ENCODE measurements around the gene CCDC136. TPM values are rescaled to one million over a fixed set of nuclear protein-coding genes. Genes with fewer than 3 reads are reported as not detected.

CCDC136 gene
- total RNA-seq, 1 experiment from 2014 or later, result 1.1 TPM

- Histone ChIP-seq H3K27me3 (ENCODE audit: control insufficient read depth, insufficient read depth, low read length) (no peaks in the 10 kb centered on the region), H3K9me3 (ENCODE audit: control insufficient read depth, insufficient read depth, low read depth, low read length) (no peaks in the 10 kb centered on the region), H3K27ac (ENCODE audit: low read length) (no peak overlapping the region), H3K4me3 (ENCODE audit: low read depth in 2 of 2, low read length in 2 of 2) (no peak overlapping the region), H3K4me1 (ENCODE audit: control insufficient read depth, insufficient read depth, low read length) (no peaks in the 10 kb centered on the region), H3K36me3 (ENCODE audit: control insufficient read depth, insufficient read depth, low read length) (peaks cover 33% of the 10 kb centered on the region)
- TF ChIP-seq REST (IDR thresholded peaks at IDR 0.05; ENCODE audit: insufficient read depth in 1 of 2, low read depth in 2 of 2, low read length in 1 of 2) (no peak), CTCF (IDR thresholded peaks at IDR 0.05) (no peak)
- intact Hi-C loops (cut with micrococcal nuclease; ENCODE audit: unreplicated experiment), result no loop called here
- in situ Hi-C loops (cut with HindIII; ENCODE audit: low pct_unique_long_range_greater_than_20kb, low sequenced_read_pairs), result no loop called here
- ATAC-seq (no peak), DNase-seq (ENCODE audit: low read depth, low spot score) (no peak)
- POLR2A ChIA-PET, result no interaction called here
- CTCF ChIA-PET, result no interaction called here
- BruUV-seq (replicated peaks), result no TSS peak
These were observed 32.5 kb upstream of the CCDC136 start for GRCh38 chr7:128759242-128759641.

GRCh38 chr7:128763541-128763940 lies 28.2 kb upstream of the CCDC136 start:
- intact Hi-C loops (cut with micrococcal nuclease; ENCODE audit: unreplicated experiment) (no loop called here), in situ Hi-C loops (cut with HindIII; ENCODE audit: low pct_unique_long_range_greater_than_20kb, low sequenced_read_pairs) (no loop called here)
- Histone ChIP-seq H3K27ac (ENCODE audit: low read length) (no peak overlapping the region), H3K9me3 (ENCODE audit: control insufficient read depth, insufficient read depth, low read depth, low read length) (no peaks in the 10 kb centered on the region), H3K4me1 (ENCODE audit: control insufficient read depth, insufficient read depth, low read length) (no peaks in the 10 kb centered on the region), H3K36me3 (ENCODE audit: control insufficient read depth, insufficient read depth, low read length) (peaks cover 33% of the 10 kb centered on the region), H3K4me3 (ENCODE audit: low read depth in 2 of 2, low read length in 2 of 2) (no peak overlapping the region), H3K27me3 (ENCODE audit: control insufficient read depth, insufficient read depth, low read length) (no peaks in the 10 kb centered on the region)
- DNase-seq (ENCODE audit: low read depth, low spot score) (no peak), ATAC-seq (no peak)
- TF ChIP-seq TCF7L2 (IDR thresholded peaks at IDR 0.05; ENCODE audit: low read depth, low read length), result no peak
- TF ChIP-seq REST (IDR thresholded peaks at IDR 0.05; ENCODE audit: insufficient read depth in 1 of 2, low read depth in 2 of 2, low read length in 1 of 2), result no peak
- TF ChIP-seq POLR2AphosphoS5 (IDR thresholded peaks at IDR 0.05; ENCODE audit: low read depth, low read length), result no peak
- TF ChIP-seq SIN3A (IDR thresholded peaks at IDR 0.05; ENCODE audit: borderline replicate concordance, insufficient read depth, low read depth, low read length), result no peak
- TF ChIP-seq CTCF (IDR thresholded peaks at IDR 0.05), result no peak
- POLR2A ChIA-PET, result interaction anchor here (0.6 kb wide), 1 partner anchor 11 kb away, joined by 3 read pairs; no protein-coding TSS in a partner anchor
- CTCF ChIA-PET, result no interaction called here
- no TSS peak for BruUV-seq (replicated peaks)

Measured in Panc1 (cell line).